ENCODE data around the gene C12orf42.

GRCh38 chr12:103475073-103475472 is 20.7 kb downstream of the C12orf42 start:
- TF ChIP-seq GATA3 (IDR thresholded peaks at IDR 0.05; ENCODE audit: low read depth, low read length) (no peak), GATA2 (IDR thresholded peaks at IDR 0.05; ENCODE audit: low read depth, low read length) (no peak)

Data from SH-SY5Y (cell line).